Measurements from ENCODE around the gene NLGN3. TPM values are rescaled to one million over a fixed set of nuclear protein-coding genes. Genes with fewer than 3 reads are reported as not detected.

The NLGN3 gene
- polyA plus RNA-seq, 1 donor from 2014 or later = 11.7 TPM

DNA sequence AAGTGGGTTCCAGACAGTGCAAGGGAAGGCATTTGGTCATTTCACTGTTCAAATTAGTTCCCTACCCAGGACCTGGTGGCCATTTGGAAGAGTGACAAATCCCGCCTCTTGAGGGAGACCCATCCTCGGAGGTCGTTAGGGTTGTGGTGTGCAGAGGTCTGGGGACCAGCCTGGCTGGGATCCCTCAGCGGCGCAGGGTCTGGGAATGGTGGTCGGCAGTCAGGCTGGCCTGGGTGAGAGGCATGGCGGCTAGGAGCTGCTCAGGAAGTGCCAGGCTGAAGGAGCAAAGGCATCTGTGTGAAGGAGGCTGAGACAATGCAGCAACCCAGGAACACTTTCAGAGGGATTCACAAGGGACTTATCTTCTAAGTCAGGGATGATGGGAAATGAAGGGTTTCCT, 6.7 kb downstream of the NLGN3 start:
- Histone ChIP-seq H3K27ac (ENCODE audit: low read length) (no peak overlapping the region), H3K79me2 (replicated peaks; ENCODE audit: insufficient read depth, low read length) (peaks cover 14% of the 10 kb centered on the region), H3K4me3 (ENCODE audit: low read length) (no peak overlapping the region), H2AFZ (ENCODE audit: low read depth, low read length) (no peak overlapping the region), H3K27me3 (ENCODE audit: insufficient read depth, low read depth, low read length) (no peaks in the 10 kb centered on the region), H3K36me3 (ENCODE audit: insufficient read depth, low read length) (no peaks in the 10 kb centered on the region), H3K9me3 (ENCODE audit: low read length) (no peaks in the 10 kb centered on the region), H3K4me2 (ENCODE audit: low read length) (no peak overlapping the region), H4K20me1 (ENCODE audit: insufficient read depth) (no peaks in the 10 kb centered on the region), H3F3A (ENCODE audit: insufficient read depth, low read length, poor library complexity, severe bottlenecking) (no peaks in the 10 kb centered on the region), H3K9ac (ENCODE audit: low read length) (no peak overlapping the region), H3K9me2 (ENCODE audit: insufficient read depth, low read length) (no peaks in the 10 kb centered on the region)
- TF ChIP-seq EZH2 (IDR thresholded peaks at IDR 0.05; ENCODE audit: borderline replicate concordance, insufficient read depth, low read length, poor library complexity, severe bottlenecking) = no peak
- TF ChIP-seq TAF1 (IDR thresholded peaks at IDR 0.05; ENCODE audit: low read depth) = no peak
- TF ChIP-seq SMC3 (conservative IDR thresholded peaks at IDR 0.05; ENCODE audit: poor library complexity) = no peak
- no peak for TF ChIP-seq REST (IDR thresholded peaks at IDR 0.05; ENCODE audit: borderline replicate concordance)
- TF ChIP-seq EP300 (conservative IDR thresholded peaks at IDR 0.05; ENCODE audit: poor library complexity, severe bottlenecking) = no peak
- no peak for TF ChIP-seq CTCF (IDR thresholded peaks at IDR 0.05; ENCODE audit: poor library complexity, severe bottlenecking)
- TF ChIP-seq RAD21 (conservative IDR thresholded peaks at IDR 0.05) = no peak
- TF ChIP-seq MXI1 (conservative IDR thresholded peaks at IDR 0.05; ENCODE audit: poor library complexity, severe bottlenecking) = no peak
- TF ChIP-seq POLR2AphosphoS5 (IDR thresholded peaks at IDR 0.05) = no peak

- Histone ChIP-seq H3K9me3 (ENCODE audit: low read length) (no peaks in the 10 kb centered on the region), H4K20me1 (ENCODE audit: insufficient read depth) (no peaks in the 10 kb centered on the region), H3K4me3 (ENCODE audit: low read length) (no peak overlapping the region), H3K36me3 (ENCODE audit: insufficient read depth, low read length) (no peaks in the 10 kb centered on the region), H3K27ac (ENCODE audit: low read length) (no peak overlapping the region), H3K79me2 (replicated peaks; ENCODE audit: insufficient read depth, low read length) (no peaks in the 10 kb centered on the region), H3K4me2 (ENCODE audit: low read length) (no peak overlapping the region), H3K27me3 (ENCODE audit: insufficient read depth, low read depth, low read length) (no peaks in the 10 kb centered on the region), H3F3A (ENCODE audit: insufficient read depth, low read length, poor library complexity, severe bottlenecking) (no peaks in the 10 kb centered on the region), H2AFZ (ENCODE audit: low read depth, low read length) (no peak overlapping the region), H3K9ac (ENCODE audit: low read length) (no peak overlapping the region), H3K9me2 (ENCODE audit: insufficient read depth, low read length) (no peaks in the 10 kb centered on the region)
- no peak for TF ChIP-seq EP300 (conservative IDR thresholded peaks at IDR 0.05; ENCODE audit: poor library complexity, severe bottlenecking)
- no peak for TF ChIP-seq EZH2 (IDR thresholded peaks at IDR 0.05; ENCODE audit: borderline replicate concordance, insufficient read depth, low read length, poor library complexity, severe bottlenecking)
- no peak for TF ChIP-seq POLR2AphosphoS5 (IDR thresholded peaks at IDR 0.05)
- no peak for TF ChIP-seq RAD21 (conservative IDR thresholded peaks at IDR 0.05)
- no peak for TF ChIP-seq TAF1 (IDR thresholded peaks at IDR 0.05; ENCODE audit: low read depth)
- TF ChIP-seq REST (IDR thresholded peaks at IDR 0.05; ENCODE audit: borderline replicate concordance) = no peak
- no peak for TF ChIP-seq MXI1 (conservative IDR thresholded peaks at IDR 0.05; ENCODE audit: poor library complexity, severe bottlenecking)
- TF ChIP-seq SMC3 (conservative IDR thresholded peaks at IDR 0.05; ENCODE audit: poor library complexity) = no peak
- TF ChIP-seq CTCF (IDR thresholded peaks at IDR 0.05; ENCODE audit: poor library complexity, severe bottlenecking) = no peak
These were observed 9.6 kb downstream of the NLGN3 start for GRCh38 chrX:71154196-71154595.

All from neural cell (in vitro differentiated cells).